ENCODE results near the gene SNTB2.

SNTB2 gene

GRCh38 chr16:69301187-69301586 lies 114.2 kb downstream of the SNTB2 start:
- no peak for DNase-seq (ENCODE audit: low read depth)
- no peak for TF ChIP-seq CTCF (conservative IDR thresholded peaks at IDR 0.05; ENCODE audit: low read length)
- H3K4me3 ChIP-seq (ENCODE audit: low read length) = no peak overlapping the region

GRCh38 chr16:69301861-69302260 lies 114.9 kb downstream of the SNTB2 start:
- no peak for DNase-seq (ENCODE audit: low read depth)
- TF ChIP-seq CTCF (conservative IDR thresholded peaks at IDR 0.05; ENCODE audit: low read length) = no peak
- H3K4me3 ChIP-seq (ENCODE audit: low read length) = no peak overlapping the region

GRCh38 chr16:69302301-69302700 lies 115.3 kb downstream of the SNTB2 start:
- DNase-seq (ENCODE audit: low read depth) = no peak
- no peak overlapping the region for H3K4me3 ChIP-seq (ENCODE audit: low read length)
- no peak for TF ChIP-seq CTCF (conservative IDR thresholded peaks at IDR 0.05; ENCODE audit: low read length)

GRCh38 chr16:69306031-69306430 lies 119.1 kb downstream of the SNTB2 start:
- no peak overlapping the region for H3K4me3 ChIP-seq (ENCODE audit: low read length)
- DNase-seq (ENCODE audit: low read depth) = peak; percentile 64
- no peak for TF ChIP-seq CTCF (conservative IDR thresholded peaks at IDR 0.05; ENCODE audit: low read length)

GRCh38 chr16:69307091-69307490 lies 120.1 kb downstream of the SNTB2 start:
- H3K4me3 ChIP-seq (ENCODE audit: low read length) = no peak overlapping the region
- DNase-seq (ENCODE audit: low read depth) = no peak
- no peak for TF ChIP-seq CTCF (conservative IDR thresholded peaks at IDR 0.05; ENCODE audit: low read length)

- no peak for DNase-seq (ENCODE audit: low read depth)
- H3K4me3 ChIP-seq (ENCODE audit: low read length) = no peak overlapping the region
- no peak for TF ChIP-seq CTCF (conservative IDR thresholded peaks at IDR 0.05; ENCODE audit: low read length)
Observed at GRCh38 chr16:69307856-69308255, 120.9 kb downstream of the SNTB2 start.

GRCh38 chr16:69309316-69309715 lies 122.4 kb downstream of the SNTB2 start:
- H3K4me3 ChIP-seq (ENCODE audit: low read length) = no peak overlapping the region
- DNase-seq (ENCODE audit: low read depth) = no peak
- TF ChIP-seq CTCF (conservative IDR thresholded peaks at IDR 0.05; ENCODE audit: low read length) = no peak

Measured in AG10803 (cell line).